HG02678 (cell line): ENCODE results near the gene NUMB.

Experiments
- ATAC-seq: cut with Tn5 transposase; IDR thresholded peaks from one replicate; pipeline ENCODE4 v1.9.1; 2021; ENCODE audit warnings: mild to moderate bottlenecking, moderate library complexity; ENCODE audit not compliant: unreplicated experiment

Gene NUMB

GRCh38 chr14:73262427-73263183 lies 195.7 kb downstream of the NUMB start:
- ATAC-seq = no peak

- ATAC-seq = no peak
Measured at GRCh38 chr14:73261520-73262426, 196.6 kb downstream of the NUMB start.

- ATAC-seq = no peak
Measured at GRCh38 chr14:73261075-73261474, 197.3 kb downstream of the NUMB start.

DNA sequence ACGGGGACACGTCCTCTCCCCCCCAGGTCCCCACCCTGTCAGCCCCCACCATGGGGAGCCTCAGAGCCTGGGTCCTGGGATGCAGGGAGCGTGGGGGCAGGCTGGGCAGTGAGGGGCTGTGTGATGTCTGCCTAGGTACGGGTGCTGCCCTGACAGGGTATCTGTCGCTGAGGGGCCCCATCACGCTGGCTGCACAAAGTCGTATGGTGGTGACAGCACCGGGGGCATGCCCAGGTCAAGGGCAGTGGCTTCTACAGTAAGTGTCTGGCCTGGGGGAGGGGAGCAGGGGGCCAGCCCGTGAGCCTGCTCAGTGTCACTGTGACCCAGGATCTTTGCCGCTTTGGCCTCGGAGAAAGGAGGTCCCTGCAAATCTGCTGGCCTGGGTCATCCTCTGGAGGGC lies 197.8 kb downstream of the NUMB start:
- no peak for ATAC-seq

DNA sequence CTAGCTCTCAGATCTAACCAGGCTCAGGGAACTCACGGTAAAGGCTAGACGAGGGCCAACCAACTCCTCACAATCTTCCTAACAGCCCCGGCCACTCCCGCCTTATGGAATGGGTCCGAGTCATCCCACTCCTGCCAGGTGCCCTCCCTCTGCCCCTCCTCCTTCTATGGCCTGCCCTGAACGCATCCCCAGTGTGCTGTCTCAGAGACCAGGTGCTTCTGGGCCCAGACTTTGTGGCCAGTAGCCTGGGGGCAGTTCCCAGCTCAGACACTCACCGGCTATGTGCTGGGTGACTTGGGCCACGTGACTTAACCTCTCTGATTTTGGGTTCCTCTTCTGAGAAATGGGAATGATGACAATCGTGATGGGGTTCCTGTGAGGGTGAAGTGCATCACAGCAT lies 198.5 kb downstream of the NUMB start:
- no peak for ATAC-seq

GRCh38 chr14:73258845-73259611 lies 199.3 kb downstream of the NUMB start:
- ATAC-seq = no peak

- ATAC-seq = no peak
Measured at GRCh38 chr14:73258076-73258475, 200.3 kb downstream of the NUMB start.

- no peak for ATAC-seq
Measured at GRCh38 chr14:73255693-73256225, 202.6 kb downstream of the NUMB start.

GRCh38 chr14:73255005-73255400 lies 203.3 kb downstream of the NUMB start:
- ATAC-seq = no peak

DNA sequence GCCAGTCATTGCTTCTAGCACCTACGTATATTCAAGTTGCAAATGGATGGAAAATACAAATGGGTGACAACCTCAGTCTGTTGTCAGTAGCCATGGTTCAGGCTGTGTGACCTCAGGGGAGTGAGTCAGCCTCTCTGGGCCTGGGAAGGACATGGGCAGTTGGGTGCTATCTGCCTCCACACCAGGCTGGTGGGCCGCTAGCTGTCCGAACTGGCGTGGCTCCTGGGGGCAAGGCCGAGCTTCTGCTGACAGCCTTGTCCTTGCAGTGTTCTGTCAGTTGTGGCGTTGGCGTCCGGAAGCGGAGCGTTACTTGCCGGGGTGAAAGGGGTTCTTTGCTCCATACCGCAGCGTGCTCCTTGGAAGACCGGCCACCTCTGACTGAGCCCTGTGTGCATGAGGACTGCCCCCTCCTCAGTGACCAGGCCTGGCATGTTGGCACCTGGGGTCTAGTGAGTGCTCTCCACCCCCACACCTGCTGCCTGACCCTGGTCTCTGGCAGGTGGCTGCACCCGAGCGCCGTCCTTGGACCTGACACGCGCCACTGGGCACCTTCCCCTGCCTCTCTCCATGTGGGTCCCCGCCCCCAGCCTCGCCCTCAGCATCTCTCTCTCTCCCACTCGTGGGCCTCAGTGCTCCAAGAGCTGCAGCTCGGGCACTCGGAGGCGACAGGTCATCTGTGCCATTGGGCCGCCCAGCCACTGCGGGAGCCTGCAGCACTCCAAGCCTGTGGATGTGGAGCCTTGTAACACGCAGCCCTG lies 203.9 kb downstream of the NUMB start:
- no peak for ATAC-seq

- ATAC-seq = no peak
Measured at GRCh38 chr14:73253721-73254120, 204.6 kb downstream of the NUMB start.

DNA sequence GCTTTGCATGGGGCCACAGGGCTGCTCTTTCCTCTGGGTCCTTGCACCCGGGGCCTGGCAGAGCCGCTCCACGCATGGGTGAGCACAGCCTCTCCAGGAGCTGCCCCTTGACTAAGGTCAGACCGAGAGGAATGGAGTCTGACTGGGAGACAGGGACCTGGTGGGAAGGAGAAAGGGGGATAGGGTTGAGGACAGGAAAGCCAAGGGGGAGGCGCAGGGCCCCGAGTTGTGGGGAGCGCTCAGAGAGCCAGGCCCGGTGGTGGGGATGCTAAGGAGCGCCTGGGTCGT lies 205.1 kb downstream of the NUMB start:
- ATAC-seq = no peak

- no peak for ATAC-seq
Measured at GRCh38 chr14:73252491-73253322, 205.6 kb downstream of the NUMB start.

DNA sequence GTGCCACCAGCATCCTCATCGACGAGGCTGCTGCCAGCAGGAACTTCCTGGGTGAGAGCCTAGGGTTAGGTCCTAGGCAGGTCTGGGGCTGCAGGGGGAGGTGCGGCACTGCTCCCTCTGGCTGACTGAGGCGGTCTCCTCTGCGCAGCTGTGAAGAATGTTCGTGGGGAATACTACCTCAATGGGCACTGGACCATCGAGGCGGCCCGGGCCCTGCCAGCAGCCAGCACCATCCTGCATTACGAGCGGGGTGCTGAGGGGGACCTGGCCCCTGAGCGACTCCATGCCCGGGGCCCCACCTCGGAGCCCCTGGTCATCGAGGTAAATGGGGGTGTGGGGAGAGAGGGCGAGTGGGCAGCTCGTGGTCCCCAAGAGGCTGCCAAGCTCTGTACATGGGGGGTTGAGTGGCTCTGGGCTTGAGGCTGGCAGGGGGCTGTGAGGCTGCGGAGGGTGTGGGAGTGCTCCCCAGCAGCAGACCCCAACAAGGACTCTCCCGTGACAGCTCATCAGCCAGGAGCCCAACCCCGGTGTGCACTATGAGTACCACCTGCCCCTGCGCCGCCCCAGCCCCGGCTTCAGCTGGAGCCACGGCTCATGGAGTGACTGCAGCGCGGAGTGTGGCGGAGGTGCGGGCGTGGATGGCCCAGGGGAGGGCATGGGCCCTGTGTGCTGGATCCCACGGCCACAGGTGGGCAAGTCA lies 206.7 kb downstream of the NUMB start:
- no peak for ATAC-seq

DNA sequence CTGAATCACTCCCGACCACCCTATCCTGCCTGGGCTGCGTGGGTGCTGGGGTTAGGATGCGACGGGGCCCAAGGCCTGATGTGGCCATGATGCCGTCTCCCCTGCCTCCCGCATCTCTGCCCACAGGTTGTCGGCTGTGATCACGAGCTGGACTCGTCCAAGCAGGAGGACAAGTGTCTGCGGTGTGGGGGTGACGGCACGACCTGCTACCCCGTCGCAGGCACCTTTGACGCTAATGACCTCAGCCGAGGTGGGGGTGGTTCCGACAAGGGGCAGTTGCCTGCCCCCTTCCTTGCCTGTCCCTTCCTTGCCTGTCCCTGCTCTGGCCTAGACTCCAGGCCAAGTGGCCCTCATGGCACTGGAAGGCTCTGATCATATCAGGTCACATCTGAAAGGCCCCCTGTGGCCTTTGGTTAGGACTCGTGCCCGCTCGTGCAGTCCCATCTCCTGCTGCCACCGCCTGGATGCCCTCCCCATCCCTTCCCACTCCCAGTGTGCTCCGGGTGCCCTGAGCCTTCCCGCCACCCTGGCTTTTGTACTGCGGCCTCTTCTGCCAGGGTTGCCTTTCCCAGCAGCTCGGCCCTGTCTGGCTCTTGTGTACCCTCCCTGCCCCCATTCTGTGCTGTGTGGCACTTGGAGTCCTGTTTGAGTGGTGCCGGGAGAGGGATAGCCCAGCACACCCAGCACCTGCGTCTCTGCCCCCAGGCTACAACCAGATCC lies 207.4 kb downstream of the NUMB start:
- no peak for ATAC-seq

- no peak for ATAC-seq
Measured at GRCh38 chr14:73250317-73250713, 208.0 kb downstream of the NUMB start.

DNA sequence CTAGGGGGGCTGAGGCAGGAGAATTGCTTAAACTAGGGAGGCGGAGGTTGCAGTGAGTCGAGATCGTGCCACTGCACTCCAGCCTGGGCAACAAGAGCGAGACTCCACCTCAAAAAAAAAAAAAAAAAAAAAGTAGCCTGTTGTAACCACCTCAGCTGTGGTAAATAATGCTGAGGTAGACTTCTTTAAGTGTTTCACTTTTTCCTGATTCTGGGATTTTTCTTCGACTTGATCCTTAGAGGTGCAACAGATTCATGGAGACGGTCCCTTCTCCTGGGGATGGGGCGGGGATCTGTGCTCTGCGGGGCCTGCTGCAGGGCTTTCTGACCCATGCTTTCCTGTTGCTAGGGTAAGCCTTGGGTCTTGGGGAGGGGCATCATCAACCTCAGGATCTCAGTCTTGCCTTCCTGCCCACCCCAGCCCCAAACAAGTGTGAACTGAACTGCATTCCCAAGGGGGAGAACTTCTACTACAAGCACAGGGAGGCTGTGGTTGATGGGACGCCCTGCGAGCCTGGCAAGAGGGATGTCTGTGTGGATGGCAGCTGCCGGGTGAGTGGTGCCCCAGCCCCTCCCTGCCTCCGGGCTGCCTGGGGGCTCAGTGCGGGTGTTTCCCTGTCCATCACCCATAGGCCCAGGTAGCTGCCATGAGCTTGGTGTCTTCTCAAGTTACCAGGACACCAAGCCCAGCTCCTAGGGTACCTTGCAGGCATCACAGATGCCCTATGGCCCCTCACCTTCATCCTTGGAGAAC lies 208.6 kb downstream of the NUMB start:
- no peak for ATAC-seq

GRCh38 chr14:73249108-73249507 lies 209.2 kb downstream of the NUMB start:
- no peak for ATAC-seq
